NCI-H748 (cell line): ENCODE results near the gene LAPTM5.
"Not testable (repeated sequence)": the region's sequence is repeated elsewhere in the genome, so short reads cannot be mapped to it uniquely, and the experiment has no call there.

Experiments
- DNase-seq: peaks from one replicate; lab custom pipeline; 2025; ENCODE audit not compliant: unreplicated experiment; lab: John Stamatoyannopoulos, UW

LAPTM5 gene

DNA sequence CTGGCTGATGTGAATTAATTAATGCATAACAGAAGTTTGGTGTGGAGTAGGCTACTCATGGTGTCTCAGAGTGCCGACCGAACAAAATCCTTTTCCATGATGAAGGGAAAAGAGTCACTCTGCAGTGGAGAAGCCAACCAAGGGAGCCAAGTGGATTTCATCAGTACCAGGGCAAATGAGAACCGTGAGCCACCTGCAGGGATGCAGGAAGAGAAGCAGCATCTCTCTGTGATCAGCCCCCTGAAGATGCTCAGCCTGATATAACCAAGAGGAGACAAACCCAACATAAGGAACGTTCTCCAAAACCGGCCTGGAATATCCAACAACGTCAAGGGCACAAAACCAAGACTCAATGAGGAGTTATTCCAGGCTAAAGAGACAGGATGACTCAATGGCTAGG lies 13.4 kb upstream of the LAPTM5 start:
- no peak for DNase-seq

DNA sequence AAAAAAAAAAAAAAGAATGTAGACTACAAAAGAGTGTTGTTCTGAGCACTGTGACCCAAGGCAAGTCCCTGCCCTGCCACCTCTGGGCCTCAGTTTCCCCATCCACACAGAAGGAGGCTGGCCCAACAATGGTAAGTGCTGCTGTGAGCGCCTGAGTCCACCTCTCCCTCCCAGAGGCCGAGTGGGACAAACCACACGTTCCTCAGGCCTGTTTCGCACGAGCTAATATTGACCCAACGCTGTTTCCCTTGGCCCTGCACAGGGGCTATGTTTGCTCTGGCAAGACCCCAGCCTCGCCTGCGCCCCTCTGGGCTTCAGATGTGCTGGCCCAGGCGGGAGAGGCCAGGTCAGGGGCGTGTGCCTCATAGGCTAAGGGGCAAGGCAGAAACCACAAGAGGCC lies 12.6 kb upstream of the LAPTM5 start:
- no peak for DNase-seq

DNA sequence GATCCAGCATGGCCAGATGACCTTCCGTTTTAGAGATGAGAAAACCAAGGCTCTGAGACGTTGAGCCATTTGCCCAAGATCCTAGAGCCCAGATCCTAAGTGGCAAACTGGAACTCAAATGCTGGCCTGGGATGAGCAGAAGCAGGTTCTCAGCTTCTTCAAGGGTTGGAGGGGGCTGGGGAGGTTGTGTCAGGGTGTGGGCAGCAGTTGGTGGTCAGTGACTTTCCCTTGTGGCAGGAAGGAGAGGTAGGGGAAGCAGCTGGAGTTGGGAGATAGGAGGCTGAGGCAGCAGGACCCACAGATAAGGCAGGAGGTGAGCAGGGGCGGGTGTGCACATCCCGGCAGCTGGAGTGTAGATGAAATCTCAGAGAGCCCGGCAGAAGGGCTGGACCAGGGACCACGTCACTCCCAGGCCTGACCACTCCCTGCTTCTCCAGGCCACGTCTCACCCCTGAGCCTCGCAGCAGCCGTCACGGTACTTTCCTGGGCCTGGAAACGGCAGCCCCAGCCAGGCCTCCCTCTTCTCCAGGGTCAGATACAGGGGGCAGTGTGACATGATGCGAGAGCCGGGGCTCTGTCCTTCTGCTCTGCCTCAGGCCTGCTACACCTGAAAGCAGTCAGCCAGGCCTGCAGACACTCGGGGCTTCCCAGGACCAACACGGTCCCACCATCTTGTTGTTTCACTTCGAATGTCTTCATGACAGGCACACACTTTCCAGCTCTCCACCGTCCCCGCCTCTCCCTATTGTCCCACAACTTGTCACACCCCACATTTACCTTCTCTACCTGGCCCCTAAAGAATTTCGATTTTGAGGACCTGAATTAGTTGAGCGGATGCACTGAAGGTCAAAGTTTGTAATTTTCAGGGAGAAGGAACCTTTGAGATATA lies 11.5 kb upstream of the LAPTM5 start:
- no peak for DNase-seq

DNA sequence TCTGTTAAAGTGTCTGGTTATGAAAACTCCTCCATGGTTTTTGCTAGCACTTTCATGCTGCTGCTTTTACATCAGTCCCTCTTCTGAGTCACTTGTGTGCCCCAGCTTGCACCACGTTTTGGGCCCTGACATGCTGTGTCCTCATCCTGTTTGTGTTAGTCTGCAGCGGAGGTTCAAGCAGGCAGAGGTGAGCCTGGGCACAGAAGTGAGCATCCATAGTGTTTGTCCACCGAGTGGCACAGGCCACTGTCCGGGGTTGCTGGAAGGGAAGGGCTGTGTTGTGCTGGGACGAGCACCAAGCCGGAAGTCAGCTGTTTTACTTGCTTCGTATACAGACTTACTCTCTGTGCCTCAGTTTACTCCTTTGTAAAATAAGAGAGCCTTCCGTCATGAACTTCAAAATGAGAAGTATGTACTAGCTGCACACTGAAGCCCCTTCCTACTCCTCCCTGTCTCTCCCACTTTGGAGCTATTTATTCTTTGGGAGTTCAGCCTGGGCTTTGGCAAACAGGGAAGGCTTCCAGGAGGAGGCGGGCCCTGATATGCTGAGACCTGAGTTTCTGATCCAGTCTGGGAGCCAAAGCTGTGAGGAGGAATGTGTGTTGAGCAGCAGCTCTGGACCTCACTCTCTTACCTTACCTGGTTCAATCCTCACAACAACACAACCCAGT lies 10.7 kb upstream of the LAPTM5 start:
- no peak for DNase-seq

DNA sequence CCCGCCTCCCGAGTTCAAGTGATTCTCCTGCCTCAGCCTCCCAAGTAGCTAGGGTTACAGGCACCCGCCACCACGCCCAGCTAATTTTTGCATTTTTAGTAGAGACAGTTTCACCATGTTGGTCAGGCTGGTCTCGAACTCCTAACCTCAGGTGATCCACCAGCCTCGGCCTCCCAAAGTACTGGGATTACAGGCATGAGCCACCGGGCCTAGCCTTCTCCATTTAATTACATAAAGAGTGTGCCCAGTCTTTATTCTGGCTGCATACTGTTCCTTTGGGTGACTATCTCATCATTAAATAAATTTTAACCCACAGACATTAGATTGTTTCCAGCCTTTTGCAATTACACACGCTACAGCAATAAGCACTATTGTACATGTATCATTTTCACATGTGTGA lies 9.4 kb upstream of the LAPTM5 start:
- not testable (repeated sequence) for DNase-seq

DNA sequence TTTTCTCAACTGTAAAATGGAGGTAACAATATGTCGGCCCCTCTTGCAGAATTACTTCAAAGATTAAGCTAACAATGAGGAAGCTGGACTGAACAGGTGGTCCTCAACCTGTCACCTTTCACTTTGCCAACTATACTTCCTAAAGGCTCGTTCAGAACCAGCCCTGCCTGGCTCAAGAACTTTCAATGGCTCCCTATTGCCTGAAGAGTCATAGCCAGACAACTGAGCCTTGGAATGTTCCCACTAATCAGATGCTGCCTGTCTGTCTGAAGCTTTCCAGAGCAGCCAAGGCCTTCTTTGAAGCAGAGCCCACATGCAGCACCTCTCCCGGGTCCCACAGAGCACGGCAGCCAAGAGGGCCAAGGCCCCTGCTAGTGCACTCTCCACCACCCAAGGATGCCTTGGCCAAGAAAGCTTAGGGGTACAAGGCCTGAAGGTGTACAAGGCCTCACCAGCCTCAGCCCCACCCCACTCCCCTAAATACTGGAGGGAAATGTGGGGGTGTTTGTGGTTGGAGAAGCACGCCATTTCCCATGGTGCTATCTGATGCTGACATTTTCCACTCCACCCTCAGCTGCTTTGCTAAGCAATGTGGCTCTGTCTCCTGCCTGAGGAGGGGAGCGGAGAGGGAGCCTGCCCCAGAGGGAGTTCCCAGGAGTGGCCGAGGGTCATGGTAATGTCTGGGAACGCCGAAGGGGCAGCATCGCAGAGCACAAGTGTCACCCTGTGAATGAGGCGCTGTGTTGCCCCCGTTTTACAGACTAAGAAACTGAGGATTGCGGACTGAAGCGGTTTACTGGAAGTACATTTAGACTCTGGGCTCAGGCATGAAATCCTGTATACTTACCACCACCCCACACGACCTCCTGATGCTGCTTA lies 8.2 kb upstream of the LAPTM5 start:
- no peak for DNase-seq

DNA sequence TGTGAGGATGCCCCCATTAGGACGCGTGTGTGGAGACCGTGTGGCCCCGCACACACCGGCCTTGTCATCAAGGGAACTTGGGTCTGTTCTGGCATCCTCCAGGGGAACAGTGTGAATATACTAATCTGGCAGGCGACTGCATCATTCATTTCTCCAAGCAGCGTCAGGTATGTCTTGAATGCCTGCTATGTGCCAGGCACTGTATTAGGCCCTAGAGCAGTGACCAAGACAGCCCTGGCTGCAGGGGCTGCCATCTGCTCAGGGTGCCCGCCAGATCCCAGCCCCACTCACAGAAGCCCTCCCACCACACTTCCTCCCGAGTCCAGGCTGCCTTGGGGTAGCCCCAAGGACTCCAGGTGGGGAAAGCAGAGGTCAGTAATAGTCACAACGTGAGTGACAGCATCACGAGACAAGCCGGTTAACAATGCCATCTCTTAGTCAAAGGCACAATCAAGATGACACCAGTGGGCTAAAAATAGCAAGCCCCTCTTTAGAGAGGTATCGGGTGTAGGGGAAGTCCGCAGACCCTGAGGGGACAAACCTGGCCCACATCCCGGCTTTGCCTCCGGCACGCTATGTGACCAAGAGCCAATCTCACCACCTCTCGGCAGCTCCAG lies 7.5 kb upstream of the LAPTM5 start:
- DNase-seq: no peak

DNA sequence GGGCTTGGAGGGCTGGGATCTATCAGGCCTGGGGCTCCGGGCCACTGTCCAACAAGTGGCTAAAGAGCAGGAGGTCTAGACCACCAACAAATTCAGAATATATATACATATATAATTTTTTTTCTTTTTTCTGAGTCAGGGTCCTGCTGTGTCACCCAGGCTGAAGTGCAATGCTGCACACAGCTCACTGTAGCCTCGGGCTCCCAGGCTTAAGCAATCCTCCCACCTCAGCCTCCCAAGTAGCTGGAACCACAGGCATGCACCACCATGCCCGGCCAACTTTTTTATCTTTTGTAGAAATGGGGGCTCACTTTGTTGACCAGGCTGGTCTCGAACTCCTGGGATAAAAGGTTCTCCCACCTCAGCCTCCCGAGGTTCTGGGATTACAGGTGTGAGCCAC lies 6.8 kb upstream of the LAPTM5 start:
- no peak for DNase-seq

DNA sequence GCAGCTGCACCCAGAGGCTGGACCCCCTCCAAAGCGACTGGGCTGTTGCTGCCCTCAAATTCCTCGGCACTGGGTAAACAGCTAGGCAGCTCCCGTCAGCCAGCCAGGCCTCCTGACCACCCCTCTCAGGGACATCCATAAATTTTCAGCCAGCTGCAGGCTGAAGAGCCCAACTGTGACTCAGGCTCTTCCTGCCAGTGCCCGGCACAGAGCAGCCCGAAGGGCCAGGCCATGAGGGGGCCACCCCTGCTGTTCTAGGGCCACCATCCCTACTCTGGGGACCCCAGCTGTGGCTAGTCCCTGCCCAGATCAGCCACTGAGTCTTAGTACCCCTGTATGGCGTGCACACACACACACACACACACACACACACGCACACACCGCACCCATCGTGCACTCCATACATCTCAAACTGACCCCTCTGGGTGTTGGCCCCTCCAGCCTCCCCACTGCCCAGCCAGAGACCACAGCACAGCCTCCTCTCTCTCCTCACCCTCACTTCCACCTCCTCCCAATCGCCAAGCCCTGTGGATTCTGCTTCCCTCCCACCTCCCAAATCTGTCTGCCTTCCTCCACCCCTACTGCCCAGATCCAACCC lies 6.2 kb upstream of the LAPTM5 start:
- no peak for DNase-seq

DNA sequence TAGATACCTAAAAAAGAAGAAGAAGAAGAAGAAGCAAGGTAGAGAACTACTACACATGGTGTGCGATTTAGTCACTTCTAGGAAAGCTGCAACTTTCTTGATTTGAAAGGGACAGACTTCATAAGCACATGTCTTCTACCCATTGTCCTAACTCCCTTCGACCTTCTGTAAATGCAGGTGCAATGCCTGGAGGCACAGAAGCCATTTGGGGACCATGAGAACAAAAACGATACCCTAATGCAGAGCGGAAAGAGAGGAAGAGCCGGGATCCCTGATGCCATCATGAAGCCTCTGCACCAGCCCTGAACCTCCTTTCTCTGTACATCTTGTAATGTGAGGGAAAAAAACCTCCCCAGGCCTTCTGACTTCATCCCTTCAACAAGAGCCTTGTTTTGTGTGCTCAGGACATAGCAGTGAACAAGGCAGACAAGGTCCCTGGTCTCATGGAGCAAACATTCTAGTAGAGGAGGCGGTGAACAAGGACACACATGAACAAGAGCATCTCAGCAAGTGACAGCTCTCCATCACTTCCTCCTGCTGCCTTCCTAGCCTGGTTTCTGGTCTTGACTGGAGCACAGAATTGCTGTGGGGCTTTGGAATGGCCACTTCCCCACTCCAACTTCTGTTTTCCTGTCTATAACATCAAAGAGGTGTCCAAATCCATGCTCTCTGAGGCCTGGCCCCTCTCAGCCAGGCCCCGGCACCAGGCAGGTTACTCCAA lies 5.5 kb upstream of the LAPTM5 start:
- no peak for DNase-seq

DNA sequence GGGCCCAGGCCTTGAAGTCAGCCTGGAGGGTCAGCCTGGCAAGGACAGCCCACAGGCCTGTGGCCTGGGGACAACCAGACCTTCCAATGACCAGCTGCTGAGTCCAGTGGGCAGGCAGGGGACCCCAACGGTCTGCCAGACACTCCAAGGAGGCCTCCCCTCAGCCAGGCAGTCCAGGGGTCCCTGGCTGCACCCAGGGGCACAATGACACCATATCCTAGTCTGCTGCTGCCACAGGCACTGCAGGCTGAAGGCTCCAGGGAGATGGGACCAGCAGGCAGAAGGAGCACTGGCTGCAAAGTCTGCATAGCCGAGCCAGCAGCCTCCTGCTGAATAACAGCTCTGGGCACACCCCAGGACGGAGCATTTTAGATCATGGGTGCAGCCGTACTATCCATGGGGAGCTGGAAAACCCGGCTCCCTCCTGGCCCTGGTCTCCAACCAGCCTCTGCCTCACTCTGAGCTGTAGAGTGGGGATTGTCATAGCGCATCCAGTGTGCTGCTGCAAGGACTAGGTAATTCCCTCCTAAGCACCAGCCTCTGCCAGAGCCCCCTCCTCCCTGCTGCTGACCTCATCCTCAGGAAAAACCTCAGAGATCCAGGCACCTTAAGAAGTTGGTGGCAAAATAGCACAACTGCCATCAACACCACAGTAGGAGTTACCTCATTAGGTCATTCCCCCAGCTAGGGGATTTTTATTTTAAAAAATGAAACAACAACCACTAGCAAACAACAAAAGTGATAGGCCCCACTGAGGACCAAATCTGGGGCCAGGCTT lies 4.8 kb upstream of the LAPTM5 start:
- DNase-seq: no peak

DNA sequence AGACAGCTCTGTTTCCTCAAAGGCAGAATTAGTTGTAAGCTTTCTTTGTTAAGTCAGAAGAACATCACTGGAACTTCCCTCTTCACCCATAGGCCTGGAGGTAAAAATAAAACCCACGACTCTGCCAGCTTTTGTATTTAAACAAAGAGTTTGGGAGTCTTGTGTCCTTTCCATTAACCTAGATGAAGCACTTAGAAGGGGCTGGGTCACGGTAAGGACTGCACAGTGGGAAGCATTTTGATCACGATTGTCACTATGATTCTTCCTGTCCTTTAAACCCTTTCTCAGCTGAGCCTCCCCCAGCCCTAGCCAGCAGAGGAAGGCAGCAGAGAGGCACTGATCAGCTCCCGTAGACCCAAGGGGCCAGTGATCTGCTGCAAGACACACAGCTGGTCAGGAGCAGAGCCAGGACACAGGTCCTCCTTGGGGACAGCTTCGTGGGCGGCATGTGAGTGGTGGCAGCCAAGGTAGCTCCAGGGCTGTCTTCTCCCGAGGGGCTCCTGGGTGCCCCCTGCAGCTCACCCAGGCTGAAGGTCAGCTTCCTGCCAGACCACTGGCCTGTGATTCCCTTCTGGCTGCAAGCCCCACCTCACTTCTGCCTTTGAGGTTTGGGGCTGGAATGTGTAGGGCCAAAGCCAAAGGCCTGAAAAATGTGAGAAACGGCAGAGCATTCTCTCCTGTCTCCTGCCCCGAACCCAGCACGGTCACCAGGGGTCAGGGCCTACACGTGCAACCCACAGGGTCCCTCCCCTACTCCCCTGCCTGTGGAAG lies 4.0 kb upstream of the LAPTM5 start:
- DNase-seq: no peak

DNA sequence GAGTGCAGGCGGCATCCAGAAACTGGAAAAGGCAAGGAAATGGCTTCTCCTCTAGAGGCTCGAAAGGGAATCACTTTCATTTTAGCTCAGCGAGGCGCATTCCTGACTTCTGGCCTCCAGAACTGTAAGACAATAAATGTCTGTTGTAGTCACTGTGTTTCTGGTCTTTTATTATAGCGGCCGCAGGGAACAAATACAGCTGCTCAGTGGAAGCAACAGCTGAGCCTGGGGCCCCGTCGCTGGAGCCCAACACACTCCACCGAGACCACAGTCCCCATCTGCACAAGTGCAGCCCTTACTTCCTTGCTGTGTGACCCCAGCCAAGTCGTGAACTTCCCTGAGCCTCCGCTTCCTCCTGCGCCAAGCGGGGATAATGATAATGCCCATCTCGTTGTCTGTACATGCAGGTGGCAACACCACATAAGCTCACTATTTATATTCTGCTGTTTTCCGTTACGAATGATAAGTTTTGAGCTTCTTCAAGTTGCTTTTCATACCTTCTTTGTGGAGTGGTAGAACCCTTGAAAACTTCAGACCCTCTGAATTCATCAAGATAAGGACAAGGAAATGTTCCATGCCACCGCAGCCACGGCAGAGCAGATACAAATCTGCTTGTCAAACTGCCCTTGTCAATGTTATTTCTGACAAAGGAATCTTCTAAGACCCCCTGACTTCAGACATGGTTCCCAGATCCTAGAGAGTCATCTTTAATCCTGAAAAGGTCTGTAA lies 3.2 kb upstream of the LAPTM5 start:
- no peak for DNase-seq

DNA sequence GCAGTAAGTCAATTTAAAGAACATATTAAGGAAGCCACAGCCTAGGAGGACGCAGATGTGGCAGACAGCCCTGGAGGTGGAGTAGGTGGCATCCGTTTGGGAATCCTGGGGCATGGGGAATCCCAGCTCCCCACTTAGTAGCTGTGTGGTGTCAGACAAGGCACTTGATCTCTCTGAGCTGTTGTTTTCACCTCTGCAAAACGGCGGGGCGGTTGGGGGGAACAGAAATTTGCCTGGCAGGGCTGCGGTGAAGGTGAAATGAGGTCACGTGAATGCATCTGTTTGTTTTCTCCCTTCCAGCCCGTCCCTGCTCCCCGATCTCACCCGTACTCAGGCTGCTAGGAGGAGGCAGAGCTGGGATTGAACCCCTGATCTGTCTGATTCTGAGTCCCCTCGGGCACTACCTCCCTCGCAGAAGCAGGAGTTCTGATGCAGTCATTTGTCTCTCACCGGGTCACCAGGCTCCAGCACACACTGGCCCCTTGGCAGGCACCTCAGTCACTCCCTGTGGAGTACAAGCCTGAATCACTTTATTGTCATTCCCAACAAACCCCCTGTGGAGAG lies 2.2 kb upstream of the LAPTM5 start:
- DNase-seq: no peak

DNA sequence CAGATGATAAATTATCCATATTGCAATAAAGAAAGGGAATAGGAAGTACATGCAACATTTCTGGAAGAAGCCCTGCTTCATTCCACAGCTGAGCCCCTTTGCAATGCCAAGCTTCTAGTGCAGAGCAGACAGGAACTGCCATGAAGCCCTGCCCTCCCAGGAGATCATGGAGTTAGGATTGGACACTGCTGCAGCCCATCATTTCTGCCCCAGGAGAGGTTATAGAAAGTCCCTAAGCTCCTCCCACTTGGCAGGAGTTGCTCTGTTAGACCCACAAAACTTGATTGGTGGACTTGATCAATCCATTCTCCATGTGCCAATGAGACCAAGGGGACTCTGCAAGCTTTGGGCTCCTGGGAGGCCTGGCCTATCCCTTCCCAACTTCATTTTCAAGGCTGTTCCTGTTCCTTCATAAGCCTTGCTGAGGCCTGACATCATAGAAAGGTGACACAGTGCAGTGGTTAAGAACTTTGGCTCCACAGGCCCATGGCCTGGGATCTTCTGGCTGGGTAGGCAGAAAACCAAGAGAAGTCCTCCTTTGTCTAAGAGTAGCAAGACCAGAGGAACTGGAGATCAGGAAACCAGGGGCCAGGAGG lies 1.3 kb upstream of the LAPTM5 start:
- no peak for DNase-seq

DNA sequence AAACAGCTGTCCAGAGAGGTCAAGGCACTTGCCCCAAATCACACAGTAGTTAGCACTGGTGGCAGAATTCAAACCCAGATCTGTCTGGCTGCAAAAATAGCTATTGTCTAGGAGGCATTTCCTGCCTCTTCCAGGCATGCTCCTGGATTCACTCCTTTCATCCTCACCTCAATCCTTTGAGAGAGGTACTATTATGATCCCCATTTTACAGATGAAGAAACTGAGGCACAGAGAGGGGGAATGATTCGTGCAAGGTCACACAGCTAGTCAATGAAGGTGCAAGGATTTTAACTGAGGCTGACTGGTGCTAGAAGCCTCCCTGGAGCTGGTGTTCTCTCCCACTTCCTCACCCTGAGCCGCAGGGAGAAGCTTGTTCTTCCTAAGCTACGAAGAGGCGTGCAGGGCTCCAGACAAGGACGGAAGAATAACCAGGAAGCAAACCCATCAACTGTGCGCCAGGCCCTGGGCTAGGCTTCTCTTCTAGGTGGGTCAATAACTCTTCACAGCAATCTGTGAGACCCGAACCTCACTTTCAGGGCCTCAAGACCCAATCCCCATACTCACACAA lies 631 bp upstream of the LAPTM5 start:
- no peak for DNase-seq
